ENCODE measurements around the gene NUP98. TPM values are rescaled to one million over a fixed set of nuclear protein-coding genes. Genes with fewer than 3 reads are reported as not detected.

The NUP98 gene
- total and polyA plus RNA-seq, 10 of the 15 experiments (the other 5 are each of a cell fraction or from before 2014, with no cell fraction given): 21.7 to 108 (median 78.9) TPM

GRCh38 chr11:3723014-3723708 lies 74.2 kb downstream of the NUP98 start:
- no peaks in the 10 kb centered on the region for H3K79me2 ChIP-seq (ENCODE audit: control insufficient read depth, insufficient read depth, low read length)
- POLR2A ChIA-PET: no interaction called here
- WGBS (ENCODE audit: insufficient coverage, insufficient replicate concordance, low lambda C conversion rate, missing lambda C conversion rate): 69% methylated on average over 6 of the region's 6 CpGs
- H2AFZ ChIP-seq (ENCODE audit: control insufficient read depth, low read depth, low read length): no peak overlapping the region
- RAD21 ChIA-PET (ENCODE audit: unreplicated experiment): no interaction called here
- TF ChIP-seq ELK1 (IDR thresholded peaks at IDR 0.05; ENCODE audit: low read depth, low read length) (no peak), ZBTB33 (IDR thresholded peaks at IDR 0.05) (no peak), SIN3A (IDR thresholded peaks at IDR 0.05; ENCODE audit: low read depth, low read length) (no peak), ZNF24 (IDR thresholded peaks at IDR 0.05) (no peak), TAF1 (IDR thresholded peaks at IDR 0.05; ENCODE audit: borderline replicate concordance, low read depth, low read length) (no peak), STAT3 (IDR thresholded peaks at IDR 0.05; ENCODE audit: low read depth, low read length) (no peak), KDM1A (IDR thresholded peaks at IDR 0.05; ENCODE audit: borderline replicate concordance) (no peak), POLR2A (IDR thresholded peaks at IDR 0.05; ENCODE audit: low read depth, low read length) (no peak), E4F1 (IDR thresholded peaks at IDR 0.05; ENCODE audit: borderline replicate concordance, partially characterized antibody) (no peak), ETV6 (conservative IDR thresholded peaks at IDR 0.05 in 1 of 2, IDR thresholded peaks at IDR 0.05 in 1 of 2; ENCODE audit: borderline replicate concordance in 1 of 2, low read depth in 1 of 2) (no peak), REST (IDR thresholded peaks at IDR 0.05; ENCODE audit: low read depth, low read length) (no peak)
- FAIRE-seq (no peak), ATAC-seq (no peak), DNase-seq (ENCODE audit: low read depth, low spot score) (no peak)
- CTCF ChIA-PET: no interaction called here
- H3K4me2 ChIP-seq (ENCODE audit: control insufficient read depth, insufficient read depth): no peak overlapping the region
- H3K27ac ChIP-seq (ENCODE audit: control insufficient read depth, insufficient read depth): no peak overlapping the region
- no peaks in the 10 kb centered on the region for H4K20me1 ChIP-seq (ENCODE audit: control insufficient read depth, insufficient read depth)
- intact Hi-C loops (cut with micrococcal nuclease; ENCODE audit: unreplicated experiment): loop anchor here (10.0 kb wide), 1 partner anchor 52 kb away; no protein-coding TSS in a partner anchor
- no peaks in the 10 kb centered on the region for H3K4me1 ChIP-seq (ENCODE audit: control insufficient read depth, insufficient read depth, low read length)
- no TSS peak for BruUV-seq (replicated peaks)
- H3K9me3 ChIP-seq (replicated peaks; ENCODE audit: control insufficient read depth, insufficient read depth, low read length): no peaks in the 10 kb centered on the region
- H3K4me3 ChIP-seq: no peak overlapping the region
- H3K27me3 ChIP-seq (replicated peaks in 1 of 2; ENCODE audit: control insufficient read depth in 2 of 2, insufficient read depth in 2 of 2, low read length in 1 of 2): no peaks in the 10 kb centered on the region
- H3K36me3 ChIP-seq (ENCODE audit: control insufficient read depth in 2 of 2, insufficient read depth in 2 of 2, low read length in 1 of 2): peaks cover 16 to 30% of the 10 kb centered on the region in 2 experiments
- no peak overlapping the region for H3K9ac ChIP-seq (ENCODE audit: control insufficient read depth, insufficient read depth, low read length)
- SMC1A ChIA-PET (ENCODE audit: uncharacterized antibody, unreplicated experiment): interaction anchor here (1.1 kb wide), 1 partner anchor 12 kb away, joined by 4 read pairs; no protein-coding TSS in a partner anchor
- in situ Hi-C loops (cut with MboI): no loop called here

All from GM12878 (cell line).